ENCODE results near the gene RPL7A.
"Not testable (repeated sequence)": the region's sequence is repeated elsewhere in the genome, so short reads cannot be mapped to it uniquely, and the experiment has no call there.

The RPL7A gene

GRCh38 chr9:133377721-133378216 lies 29.8 kb downstream of the RPL7A start:
- Mint-ChIP-seq H3K27me3 (no peaks in the 10 kb centered on the region), H3K4me1 (ENCODE audit: low read depth) (peaks cover 20% of the 10 kb centered on the region), H3K27ac (no peak overlapping the region), H3K36me3 (ENCODE audit: low read depth) (peaks cover 20% of the 10 kb centered on the region), H3K9me3 (no peaks in the 10 kb centered on the region), H3K4me3 (no peak overlapping the region)

- H3K27me3 Mint-ChIP-seq, result no peaks in the 10 kb centered on the region
- no peaks in the 10 kb centered on the region for H3K9me3 Mint-ChIP-seq
- peaks cover 14% of the 10 kb centered on the region for H3K36me3 Mint-ChIP-seq (ENCODE audit: low read depth)
- H3K4me1 Mint-ChIP-seq (ENCODE audit: low read depth), result peaks cover 13% of the 10 kb centered on the region
- H3K27ac Mint-ChIP-seq, result no peak overlapping the region
- no peak overlapping the region for H3K4me3 Mint-ChIP-seq
These were observed 30.5 kb downstream of the RPL7A start for GRCh38 chr9:133378408-133378962.

- H3K4me3 Mint-ChIP-seq, result no peak overlapping the region
- H3K4me1 Mint-ChIP-seq (ENCODE audit: low read depth), result peaks cover 7% of the 10 kb centered on the region
- no peak overlapping the region for H3K27ac Mint-ChIP-seq
- no peaks in the 10 kb centered on the region for H3K27me3 Mint-ChIP-seq
- peaks cover 8% of the 10 kb centered on the region for H3K36me3 Mint-ChIP-seq (ENCODE audit: low read depth)
- H3K9me3 Mint-ChIP-seq, result no peaks in the 10 kb centered on the region
These were observed 31.4 kb downstream of the RPL7A start for GRCh38 chr9:133379153-133380086.

DNA sequence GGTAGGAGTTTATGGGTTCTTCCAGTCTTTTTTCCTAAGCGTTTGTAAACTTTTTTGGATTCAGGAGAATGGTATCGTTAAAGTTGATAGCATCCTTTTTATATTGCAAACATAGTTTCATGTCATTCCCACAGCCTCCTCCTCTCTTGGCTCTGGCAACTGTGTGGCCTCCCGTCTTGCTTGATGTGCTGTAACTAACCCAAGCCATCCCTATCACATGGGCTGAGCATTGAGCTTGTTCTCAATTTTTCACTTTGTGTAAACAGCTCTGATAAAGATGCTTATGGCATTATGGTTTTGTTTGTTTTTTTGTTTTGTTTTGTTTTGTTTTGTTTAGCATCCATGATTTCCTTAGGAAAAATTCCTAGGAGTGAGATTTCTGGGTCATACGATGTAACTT lies 32.7 kb downstream of the RPL7A start:
- Mint-ChIP-seq H3K9me3 (no peaks in the 10 kb centered on the region), H3K27me3 (no peaks in the 10 kb centered on the region), H3K4me1 (ENCODE audit: low read depth) (no peaks in the 10 kb centered on the region), H3K4me3 (no peak overlapping the region), H3K27ac (no peak overlapping the region), H3K36me3 (ENCODE audit: low read depth) (no peaks in the 10 kb centered on the region)

DNA sequence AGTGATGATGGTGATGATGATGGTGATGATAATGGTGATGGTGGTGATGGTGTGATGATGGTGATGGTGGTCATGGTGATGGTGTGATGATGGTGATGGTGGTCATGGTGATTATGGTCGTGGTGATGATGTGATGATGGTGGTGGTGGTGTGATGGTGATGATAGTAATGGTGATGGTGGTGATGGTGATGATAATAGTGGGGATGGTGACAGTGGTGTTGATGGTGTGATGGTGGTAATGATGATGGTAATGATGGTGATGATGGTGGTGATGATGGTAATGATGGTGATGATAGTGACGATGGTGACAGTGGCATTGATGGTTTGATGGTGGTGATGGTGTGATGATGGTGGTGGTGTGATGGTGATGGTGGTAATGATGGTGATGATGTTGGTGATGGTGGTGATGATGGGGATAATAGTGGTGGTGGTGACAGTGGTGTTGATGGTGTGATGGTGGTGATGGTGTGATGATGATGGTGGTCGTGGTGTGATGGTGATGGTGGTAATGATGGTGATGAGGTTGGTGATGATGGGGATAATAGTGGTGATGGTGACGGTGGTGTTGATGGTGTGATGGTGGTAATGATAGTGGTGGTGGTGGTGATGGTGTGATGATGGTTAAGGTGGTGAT lies 34.6 kb downstream of the RPL7A start:
- H3K27ac Mint-ChIP-seq, result no peak overlapping the region
- H3K36me3 Mint-ChIP-seq (ENCODE audit: low read depth), result no peaks in the 10 kb centered on the region
- H3K27me3 Mint-ChIP-seq, result no peaks in the 10 kb centered on the region
- no peak overlapping the region for H3K4me3 Mint-ChIP-seq
- H3K4me1 Mint-ChIP-seq (ENCODE audit: low read depth), result no peaks in the 10 kb centered on the region
- no peaks in the 10 kb centered on the region for H3K9me3 Mint-ChIP-seq

GRCh38 chr9:133383438-133383837 lies 35.4 kb downstream of the RPL7A start:
- Mint-ChIP-seq H3K4me3 (no peak overlapping the region), H3K4me1 (ENCODE audit: low read depth) (no peaks in the 10 kb centered on the region), H3K27me3 (no peaks in the 10 kb centered on the region), H3K27ac (no peak overlapping the region), H3K9me3 (no peaks in the 10 kb centered on the region), H3K36me3 (ENCODE audit: low read depth) (no peaks in the 10 kb centered on the region)

DNA sequence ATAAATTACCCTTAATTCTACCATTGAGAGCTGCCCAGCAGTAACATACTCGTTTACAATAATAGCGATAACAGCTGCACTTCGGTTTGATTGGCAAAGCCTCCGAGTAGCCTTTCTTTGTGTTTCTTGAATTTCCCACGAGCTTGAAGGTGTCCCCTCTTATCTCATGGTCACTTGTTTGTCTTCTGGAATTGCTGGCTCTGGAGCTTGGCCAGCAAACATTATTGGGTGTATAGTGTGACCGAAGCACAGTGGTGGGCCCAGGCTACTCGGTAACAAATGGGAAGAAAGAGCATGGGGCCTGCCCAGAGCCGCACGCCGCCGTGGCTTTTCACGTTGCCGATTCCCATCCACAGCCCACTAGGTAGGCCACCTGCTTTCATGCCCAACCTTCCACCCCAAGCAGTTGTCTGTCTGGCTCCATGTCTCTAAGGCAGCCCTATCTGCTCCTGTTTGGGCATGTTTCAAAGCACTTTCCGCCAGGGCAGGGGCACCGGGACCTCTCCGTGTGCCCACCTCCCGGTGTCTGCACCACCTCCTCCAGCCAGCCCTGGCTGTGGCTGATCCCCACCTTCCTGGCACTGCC lies 36.8 kb downstream of the RPL7A start:
- no peak overlapping the region for H3K4me3 Mint-ChIP-seq
- no peak overlapping the region for H3K27ac Mint-ChIP-seq
- no peaks in the 10 kb centered on the region for H3K9me3 Mint-ChIP-seq
- H3K27me3 Mint-ChIP-seq, result peaks cover 2% of the 10 kb centered on the region
- no peaks in the 10 kb centered on the region for H3K36me3 Mint-ChIP-seq (ENCODE audit: low read depth)
- no peaks in the 10 kb centered on the region for H3K4me1 Mint-ChIP-seq (ENCODE audit: low read depth)

GRCh38 chr9:133385452-133385851 lies 37.4 kb downstream of the RPL7A start:
- Mint-ChIP-seq H3K36me3 (ENCODE audit: low read depth) (no peaks in the 10 kb centered on the region), H3K4me3 (no peak overlapping the region), H3K27me3 (peaks cover 3% of the 10 kb centered on the region), H3K4me1 (ENCODE audit: low read depth) (no peaks in the 10 kb centered on the region), H3K9me3 (no peaks in the 10 kb centered on the region), H3K27ac (no peak overlapping the region)

DNA sequence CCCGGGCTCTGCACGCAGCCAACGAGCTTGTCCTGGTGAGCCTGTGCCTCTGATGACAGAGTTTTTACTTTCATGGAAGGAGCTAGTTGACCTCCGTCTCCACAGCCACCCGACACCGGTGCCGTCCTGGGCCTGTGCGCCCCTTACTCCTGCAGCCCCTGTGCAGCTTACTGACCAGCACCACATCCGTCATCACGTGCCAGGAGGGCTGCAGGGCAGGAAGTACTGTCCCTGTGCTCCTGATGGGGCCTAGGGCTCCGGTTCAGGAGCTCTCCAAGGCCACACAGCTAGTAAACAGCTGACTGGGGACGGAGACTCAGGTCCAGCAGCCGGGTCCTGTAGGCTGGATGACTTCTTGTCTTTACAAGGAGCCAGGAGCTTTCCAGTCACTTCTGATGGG lies 38.3 kb downstream of the RPL7A start:
- no peaks in the 10 kb centered on the region for H3K4me1 Mint-ChIP-seq (ENCODE audit: low read depth)
- H3K27ac Mint-ChIP-seq, result no peak overlapping the region
- H3K36me3 Mint-ChIP-seq (ENCODE audit: low read depth), result no peaks in the 10 kb centered on the region
- no peaks in the 10 kb centered on the region for H3K9me3 Mint-ChIP-seq
- no peak overlapping the region for H3K4me3 Mint-ChIP-seq
- peaks cover 3% of the 10 kb centered on the region for H3K27me3 Mint-ChIP-seq

GRCh38 chr9:133387680-133388079 lies 39.7 kb downstream of the RPL7A start:
- Mint-ChIP-seq H3K27ac (no peak overlapping the region), H3K9me3 (no peaks in the 10 kb centered on the region), H3K36me3 (ENCODE audit: low read depth) (no peaks in the 10 kb centered on the region), H3K4me3 (no peak overlapping the region), H3K27me3 (peaks cover 3% of the 10 kb centered on the region), H3K4me1 (ENCODE audit: low read depth) (no peaks in the 10 kb centered on the region)

GRCh38 chr9:133389025-133389557 lies 41.1 kb downstream of the RPL7A start:
- H3K27me3 Mint-ChIP-seq, result peaks cover 3% of the 10 kb centered on the region
- H3K4me3 Mint-ChIP-seq, result no peak overlapping the region
- H3K4me1 Mint-ChIP-seq (ENCODE audit: low read depth), result no peaks in the 10 kb centered on the region
- no peaks in the 10 kb centered on the region for H3K9me3 Mint-ChIP-seq
- no peaks in the 10 kb centered on the region for H3K36me3 Mint-ChIP-seq (ENCODE audit: low read depth)
- no peak overlapping the region for H3K27ac Mint-ChIP-seq

DNA sequence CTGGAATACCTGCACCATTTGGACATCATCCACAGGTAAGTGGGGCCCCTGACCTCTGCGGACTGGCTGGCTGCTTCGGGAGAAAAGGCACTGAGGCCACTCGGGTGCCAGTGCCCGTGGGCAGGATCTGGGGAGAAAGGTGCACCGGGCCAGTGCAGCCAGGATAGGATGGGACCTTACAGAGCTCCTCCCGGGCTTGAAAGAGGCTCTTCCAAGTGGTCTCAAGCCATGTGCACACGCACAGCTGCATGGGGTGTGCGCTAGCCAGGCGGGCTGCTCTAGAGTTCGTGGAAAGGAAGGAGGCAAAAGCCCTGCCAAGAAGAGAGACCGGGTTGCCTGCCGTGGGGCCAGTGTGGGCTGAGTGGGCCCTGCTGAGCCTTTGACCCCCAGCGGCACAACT lies 41.5 kb downstream of the RPL7A start:
- H3K27me3 Mint-ChIP-seq, result peaks cover 3% of the 10 kb centered on the region
- H3K4me3 Mint-ChIP-seq, result no peak overlapping the region
- no peaks in the 10 kb centered on the region for H3K4me1 Mint-ChIP-seq (ENCODE audit: low read depth)
- H3K9me3 Mint-ChIP-seq, result no peaks in the 10 kb centered on the region
- no peak overlapping the region for H3K27ac Mint-ChIP-seq
- H3K36me3 Mint-ChIP-seq (ENCODE audit: low read depth), result no peaks in the 10 kb centered on the region

DNA sequence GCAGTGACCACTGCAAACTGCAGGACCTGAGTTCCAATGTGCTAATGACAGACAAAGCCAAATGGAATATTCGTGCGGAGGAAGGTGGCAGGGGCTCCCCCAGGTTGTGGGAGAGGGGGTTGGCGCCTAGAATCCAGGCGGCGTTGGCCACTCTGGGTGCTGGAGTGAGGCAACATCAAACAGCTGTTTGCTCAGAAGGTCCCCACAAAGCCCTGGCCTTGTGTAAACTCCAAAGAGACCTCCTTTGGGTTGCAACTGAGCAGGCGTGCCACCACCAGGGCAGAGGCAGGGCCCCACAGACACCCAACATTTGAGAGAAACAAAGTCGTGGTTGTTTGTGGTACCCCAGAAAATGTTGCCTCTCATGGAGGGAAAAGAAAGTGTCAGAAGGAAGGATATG lies 42.7 kb downstream of the RPL7A start:
- Mint-ChIP-seq H3K27ac (no peak overlapping the region), H3K4me3 (no peak overlapping the region), H3K27me3 (peaks cover 3% of the 10 kb centered on the region), H3K4me1 (ENCODE audit: low read depth) (no peaks in the 10 kb centered on the region), H3K9me3 (no peaks in the 10 kb centered on the region), H3K36me3 (ENCODE audit: low read depth) (no peaks in the 10 kb centered on the region)

- H3K4me1 Mint-ChIP-seq (ENCODE audit: low read depth); H3K27me3 Mint-ChIP-seq; H3K9me3 Mint-ChIP-seq; H3K4me3 Mint-ChIP-seq; H3K27ac Mint-ChIP-seq; H3K36me3 Mint-ChIP-seq (ENCODE audit: low read depth): not testable (repeated sequence)
These were observed 43.4 kb downstream of the RPL7A start for GRCh38 chr9:133391449-133391848.

DNA sequence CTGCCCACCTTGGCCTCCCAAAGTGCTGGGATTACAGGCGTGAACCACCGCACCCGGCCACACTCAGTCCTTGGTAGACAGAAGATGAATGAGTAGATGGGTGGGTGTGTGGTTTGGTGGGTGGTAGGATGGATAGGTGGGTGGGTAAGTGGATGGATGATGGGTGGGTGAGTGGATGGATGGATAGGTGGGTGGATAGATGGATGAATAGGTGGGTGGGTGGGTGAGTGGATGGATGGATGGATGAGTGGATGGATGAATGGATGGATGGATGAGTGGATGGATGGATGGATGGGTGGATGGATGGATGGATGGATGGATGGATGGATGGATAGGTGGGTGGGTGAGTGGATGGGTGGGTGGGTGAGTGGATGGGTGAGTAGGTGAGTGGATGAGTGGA lies 44.3 kb downstream of the RPL7A start:
- H3K36me3 Mint-ChIP-seq (ENCODE audit: low read depth); H3K4me1 Mint-ChIP-seq (ENCODE audit: low read depth); H3K4me3 Mint-ChIP-seq; H3K27me3 Mint-ChIP-seq; H3K9me3 Mint-ChIP-seq; H3K27ac Mint-ChIP-seq: not testable (repeated sequence)
